ENCODE measurements around the gene TMEM184A.

Gene TMEM184A

DNA sequence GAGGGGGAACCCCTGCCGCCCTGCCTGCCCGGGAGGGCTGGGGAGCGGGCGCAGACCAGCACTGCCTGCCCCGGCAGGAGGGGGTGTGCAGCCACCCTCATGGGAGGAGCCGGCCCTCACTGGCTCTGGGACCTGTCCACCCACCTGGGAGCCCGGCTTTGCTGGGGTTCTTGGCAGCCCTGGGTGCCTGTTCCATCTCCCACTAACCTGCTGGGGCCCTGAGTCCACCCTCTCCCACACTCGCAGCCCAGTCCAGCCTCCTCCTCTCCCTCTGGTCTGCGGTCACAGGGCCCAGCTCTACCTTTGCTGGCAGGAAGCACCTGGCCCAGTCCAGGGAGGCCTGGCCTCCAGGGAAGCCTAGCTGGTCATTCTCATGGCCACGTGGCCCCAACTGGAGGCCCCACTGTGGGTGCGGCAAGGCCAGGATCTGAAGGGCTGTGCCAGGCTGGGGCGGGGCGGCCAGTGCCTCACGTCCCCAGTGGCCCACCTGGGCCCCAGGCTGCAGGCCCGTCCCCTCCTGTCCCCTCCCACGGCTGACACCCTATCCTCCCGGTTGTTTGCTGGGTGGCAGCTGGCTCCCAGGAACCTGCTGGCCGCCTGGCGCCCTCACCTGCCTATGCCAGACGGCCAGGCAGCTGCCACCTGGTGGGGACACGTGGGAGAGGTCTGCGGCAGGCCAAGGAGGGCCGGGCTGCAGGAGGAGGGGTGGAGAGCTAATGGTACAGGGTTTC is at the start of gene TMEM184A:
TMEM184A (minus strand) TSS at position 393 of the 731 bp plus-strand sequence. CDS start 721 bp downstream, outside the sequence.
- no peak for DNase-seq

GRCh38 chr7:1604383-1604782 is 48.4 kb upstream of the TMEM184A start:
- DNase-seq, result no peak

DNA sequence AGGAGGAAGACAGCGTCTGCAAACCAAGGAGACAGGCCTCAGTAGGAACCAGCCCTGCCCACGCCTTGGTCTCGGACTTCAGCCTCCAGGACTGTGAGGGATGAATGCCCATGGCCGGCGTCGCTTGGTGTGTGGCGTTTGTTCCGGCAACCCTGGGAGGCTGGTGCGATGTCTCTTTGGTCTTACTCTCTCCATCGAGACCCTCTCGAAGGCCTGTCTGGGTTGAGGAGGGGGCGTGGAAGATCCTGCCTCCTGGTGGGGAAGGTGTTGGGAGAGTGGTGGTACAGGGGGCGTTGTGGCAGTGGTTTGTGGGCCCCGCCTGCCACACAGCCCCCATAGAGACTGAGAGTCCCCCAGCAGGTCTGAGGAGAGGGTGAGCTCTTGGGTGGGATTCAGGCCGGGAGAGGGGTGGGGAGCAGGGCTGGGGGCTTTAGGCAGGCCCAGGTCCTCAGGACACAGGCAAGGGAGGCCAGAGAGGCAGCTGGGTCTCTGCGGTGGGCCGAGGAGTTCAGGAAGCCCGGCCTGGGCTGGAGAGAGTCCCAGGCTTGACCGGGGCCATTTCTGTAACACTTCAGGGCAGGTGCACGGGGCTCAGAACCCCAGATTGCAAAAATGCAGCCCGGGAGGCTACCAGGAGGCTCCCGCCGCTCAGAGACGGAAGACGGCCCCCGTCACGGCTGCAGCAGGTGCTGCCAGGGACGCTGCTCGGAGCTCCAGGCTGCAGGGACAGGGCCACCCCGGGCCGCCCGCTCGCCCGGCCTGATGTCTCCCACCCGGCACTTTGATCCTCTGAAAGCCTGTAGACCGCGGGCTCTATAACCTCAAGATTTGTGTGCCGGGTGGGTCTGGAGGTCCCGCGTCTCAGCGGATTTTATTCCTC is 47.6 kb upstream of the TMEM184A start:
- DNase-seq, result no peak

DNA sequence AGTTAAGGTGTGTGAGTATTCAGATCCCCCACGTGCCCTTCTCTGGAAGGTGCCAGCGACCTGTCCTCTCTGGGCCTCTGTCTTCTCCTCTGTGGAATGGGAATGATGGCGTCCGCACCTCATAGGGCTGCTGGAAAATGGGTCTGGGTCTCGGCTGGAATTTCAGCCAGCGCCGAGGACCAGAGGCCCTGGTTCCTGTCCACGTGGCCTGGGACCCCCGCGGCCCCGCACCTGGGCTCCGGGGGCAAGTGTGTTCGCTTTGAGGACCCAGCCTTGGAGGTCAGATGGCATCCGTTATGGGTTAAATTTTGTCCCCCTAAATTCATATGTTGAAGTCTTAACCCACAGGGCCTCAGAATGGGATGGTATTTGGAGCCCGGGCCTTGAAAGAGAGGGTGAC is 46.4 kb upstream of the TMEM184A start:
- DNase-seq, result no peak

- no peak for DNase-seq
Measured at GRCh38 chr7:1601956-1602355, 46.0 kb upstream of the TMEM184A start.

GRCh38 chr7:1599640-1600395 is 43.8 kb upstream of the TMEM184A start:
- no peak for DNase-seq

GRCh38 chr7:1598961-1599639 is 43.1 kb upstream of the TMEM184A start:
- no peak for DNase-seq

DNA sequence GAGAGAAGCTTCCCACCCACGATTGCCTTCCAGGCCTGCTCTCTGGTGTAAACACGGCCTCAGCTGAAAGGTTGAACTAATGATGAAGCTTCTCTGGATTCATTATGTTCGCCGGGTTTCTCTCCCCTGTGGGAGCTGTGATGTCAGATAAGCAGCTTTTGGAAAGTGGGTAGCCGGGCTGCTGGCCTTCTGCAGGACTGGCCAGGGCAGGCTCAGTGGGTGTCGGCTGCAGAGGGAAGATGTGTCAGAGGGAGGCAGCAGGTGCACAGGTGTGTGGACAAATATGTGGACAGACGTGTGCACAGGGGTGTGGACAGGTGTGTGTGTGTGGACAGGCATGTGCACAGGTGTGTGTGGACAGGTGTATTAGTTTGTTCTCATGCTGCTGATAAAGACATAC is 42.3 kb upstream of the TMEM184A start:
- DNase-seq, result no peak

- no peak for DNase-seq
Measured at GRCh38 chr7:1597791-1598190, 41.8 kb upstream of the TMEM184A start.

DNA sequence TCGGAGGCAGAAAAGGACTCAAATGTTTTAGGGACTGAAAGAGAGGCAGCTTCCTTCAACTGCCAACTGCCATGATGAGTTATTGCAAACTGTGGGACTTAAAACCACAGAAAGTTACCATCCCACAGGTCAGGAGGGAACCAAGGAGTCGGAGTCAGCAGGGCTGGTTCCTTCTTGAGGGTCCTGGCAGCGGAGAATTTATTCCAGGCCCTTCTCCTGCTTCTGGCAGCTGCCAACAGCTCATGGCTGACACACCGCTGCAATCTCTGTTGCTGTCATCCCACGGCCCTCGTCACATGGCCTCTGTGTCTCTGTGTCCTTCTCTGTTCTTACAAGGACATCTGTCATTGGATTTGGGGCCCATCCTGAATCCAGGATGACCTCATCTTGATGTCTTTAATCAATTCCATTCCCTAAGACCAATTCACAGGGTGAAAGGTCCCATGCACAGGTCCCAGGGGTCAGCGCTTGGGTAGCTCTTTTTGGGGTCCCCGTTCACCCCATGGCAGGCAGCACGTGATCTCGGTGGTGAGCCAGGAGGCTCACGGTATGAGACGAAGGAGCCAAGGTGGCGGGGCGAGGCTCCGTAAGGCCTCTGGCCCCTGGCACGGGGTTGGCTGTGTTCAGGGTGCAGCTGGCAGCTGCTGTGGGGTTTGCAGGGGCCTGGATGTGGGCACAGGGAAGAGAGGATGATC is 41.2 kb upstream of the TMEM184A start:
- DNase-seq, result no peak

GRCh38 chr7:1596181-1597043 is 40.4 kb upstream of the TMEM184A start:
- DNase-seq, result no peak

DNA sequence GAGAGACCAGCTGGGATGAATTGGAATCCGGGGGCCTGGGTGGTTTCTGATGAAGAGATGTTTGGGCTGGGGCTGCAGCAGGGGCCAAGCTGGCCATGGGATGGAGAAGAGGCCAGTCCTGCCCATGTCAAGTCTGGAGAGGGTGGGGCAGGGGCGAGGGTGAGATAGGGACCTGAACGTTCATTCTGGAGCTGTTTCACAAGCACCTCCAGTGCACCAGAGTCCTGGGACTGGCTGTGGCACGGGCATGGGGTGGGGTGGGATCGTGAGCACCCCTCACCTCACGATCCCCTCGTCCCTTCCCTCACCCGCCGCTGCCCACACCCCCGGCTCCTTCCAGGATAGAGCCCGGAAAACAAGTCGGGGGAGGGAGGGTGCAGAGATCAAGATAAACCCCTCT is 39.6 kb upstream of the TMEM184A start:
- DNase-seq, result no peak

DNA sequence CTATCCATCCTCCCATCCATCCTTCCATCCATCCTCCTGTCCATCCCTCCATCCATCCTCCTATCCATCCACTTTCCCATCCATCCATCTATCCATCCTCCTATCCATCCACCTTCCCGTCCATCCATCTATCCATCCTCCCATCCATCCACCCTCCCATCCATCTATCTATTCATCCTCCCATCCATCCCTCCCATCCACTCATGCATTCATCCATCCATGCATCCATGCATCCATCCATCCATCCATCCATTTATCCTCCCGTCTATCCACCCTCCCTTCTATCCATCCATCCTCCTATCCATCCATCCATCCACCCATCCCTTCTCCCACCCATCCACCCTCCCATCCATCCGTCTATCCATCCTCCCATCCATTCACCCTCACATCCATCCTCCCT is 39.0 kb upstream of the TMEM184A start:
- DNase-seq, result no peak

- DNase-seq, result no peak
Measured at GRCh38 chr7:1593904-1594421, 38.0 kb upstream of the TMEM184A start.

DNA sequence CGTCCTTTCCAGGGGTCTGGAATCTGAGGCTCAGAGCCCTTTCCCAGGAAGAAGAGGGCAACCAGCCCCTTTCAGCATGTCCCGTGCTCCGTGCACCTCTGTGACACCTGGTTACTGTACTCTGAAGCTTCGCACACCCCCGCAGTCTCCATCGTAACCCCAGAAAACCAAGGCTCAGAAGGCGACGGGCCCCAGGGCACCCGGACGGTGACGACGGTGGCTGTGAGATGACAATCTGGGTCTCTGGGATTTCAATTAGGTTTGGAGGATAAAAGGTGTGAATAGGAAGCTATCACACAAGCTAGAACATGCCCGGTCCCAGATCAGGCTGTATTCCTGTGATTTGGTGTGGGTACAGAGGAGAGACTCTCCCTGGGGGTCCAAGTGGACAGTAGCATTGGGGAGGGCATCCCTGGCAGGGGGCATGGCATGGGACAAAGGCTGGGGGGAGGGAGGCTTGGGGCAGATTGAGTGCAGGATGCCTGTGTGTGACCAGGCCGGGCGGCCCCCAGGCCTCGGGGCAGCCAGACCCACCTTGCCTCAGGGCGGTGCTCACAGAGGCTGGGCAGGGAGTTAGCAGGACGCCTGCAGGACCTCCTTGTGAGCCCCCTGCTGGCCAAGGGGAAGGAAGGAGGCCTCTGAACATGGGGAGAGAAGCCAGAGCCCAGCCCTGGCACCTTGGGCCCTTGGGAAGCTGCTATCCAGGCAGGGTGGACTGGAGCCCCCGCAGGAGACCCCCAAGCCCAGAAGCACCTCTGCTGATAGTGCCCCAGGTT is 37.3 kb upstream of the TMEM184A start:
- no peak for DNase-seq

DNA sequence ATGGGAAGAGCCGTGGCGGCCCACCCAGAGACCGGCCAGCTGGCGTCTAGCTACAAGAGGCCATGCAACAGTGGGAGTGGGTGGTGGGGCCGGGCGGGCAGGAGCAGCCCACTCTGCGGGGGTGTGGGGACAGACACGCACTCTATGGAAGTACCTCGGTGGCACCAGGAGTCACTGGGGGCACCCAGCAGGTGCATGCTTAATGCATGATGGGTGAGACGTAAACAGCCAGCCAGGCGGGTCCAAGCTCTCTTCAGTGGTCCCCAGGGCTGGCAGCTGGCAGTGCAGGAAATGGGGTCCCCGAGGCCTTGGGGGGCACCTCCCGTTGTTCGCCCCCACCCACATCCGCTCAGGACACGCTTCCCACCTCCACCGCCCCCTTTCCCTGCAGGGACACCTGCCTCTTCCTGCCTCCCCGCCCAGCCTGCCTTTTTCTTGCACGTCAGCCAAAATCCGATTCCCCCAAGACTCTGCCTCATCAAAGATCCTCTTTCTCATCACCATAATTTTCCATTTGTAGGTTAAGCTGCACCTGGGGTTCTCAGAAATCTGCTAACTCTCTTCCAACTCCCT is 36.4 kb upstream of the TMEM184A start:
- no peak for DNase-seq

GRCh38 chr7:1591876-1592275 is 35.9 kb upstream of the TMEM184A start:
- DNase-seq, result no peak

GRCh38 chr7:1591396-1591795 is 35.4 kb upstream of the TMEM184A start:
- peak in 1 of 2 experiments; percentile 11 for DNase-seq

DNA sequence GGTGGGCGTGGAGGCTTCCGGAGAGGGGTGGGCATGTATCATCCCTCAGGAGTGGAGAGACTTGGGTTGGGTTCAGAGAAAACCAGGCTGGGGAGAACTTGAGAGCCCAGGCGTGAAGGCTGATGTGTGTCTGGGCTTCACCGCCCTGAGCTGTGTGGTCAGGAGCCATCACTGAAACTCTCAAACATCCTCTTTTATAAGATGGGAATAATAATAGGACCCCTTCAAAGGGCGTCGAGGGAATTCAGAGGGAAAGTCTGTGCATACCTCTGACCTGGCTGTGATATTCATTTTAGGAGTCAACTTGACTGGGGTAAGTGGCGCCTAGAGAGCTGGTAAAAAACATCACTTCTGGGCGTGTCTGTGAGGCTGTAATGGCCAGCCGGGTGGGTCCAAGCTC is 34.9 kb upstream of the TMEM184A start:
- no peak for DNase-seq

GRCh38 chr7:1590476-1590875 is 34.5 kb upstream of the TMEM184A start:
- DNase-seq, result no peak

Measured in NCI-H446 (cell line).